Parathyroid adenoma (tissue), 2 donors: ENCODE data around the gene TPGS2.

ENCODE experiments used
- H2AFZ ChIP-seq: fragments of 300-600 bp; sonication (generic); one replicate; pipeline ENCODE4 v1.7.0; 2017; ENCODE audit warnings: antibody characterized with exemption, mild to moderate bottlenecking
- H3K27ac ChIP-seq: fragments of 300-600 bp; sonication (generic); one replicate; pipeline ENCODE4 v1.7.0; 2017
- H3K27me3 ChIP-seq: fragments of 300-600 bp; sonication (generic); one replicate; pipeline ENCODE4 v1.7.0; 2017; ENCODE audit warnings: low read length; ENCODE audit not compliant: control insufficient read depth, insufficient read depth
- H3K36me3 ChIP-seq: fragments of 300-600 bp; sonication (generic); one replicate; pipeline ENCODE4 v1.7.0; 2017; ENCODE audit warnings: low read length; ENCODE audit not compliant: control insufficient read depth, insufficient read depth
- H3K4me1 ChIP-seq: fragments of 300-600 bp; sonication (generic); one replicate; pipeline ENCODE4 v1.7.0; 2017; ENCODE audit warnings: control low read depth
- H3K4me2 ChIP-seq: fragments of 300-600 bp; sonication (generic); one replicate; pipeline ENCODE4 v1.7.0; 2017; ENCODE audit warnings: low read length
- H3K4me3 ChIP-seq: fragments of 300-600 bp; sonication (generic); one replicate; pipeline ENCODE4 v1.7.0; 2017; ENCODE audit warnings: low read depth, low read length
- H3K79me2 ChIP-seq: fragments of 300-600 bp; sonication (generic); one replicate; pipeline ENCODE4 v1.7.0; 2017; ENCODE audit warnings: control low read depth
- H3K9ac ChIP-seq: fragments of 300-600 bp; sonication (generic); one replicate; pipeline ENCODE4 v1.7.0; 2017; ENCODE audit warnings: mild to moderate bottlenecking
- H3K9me3 ChIP-seq: fragments of 300-600 bp; sonication (generic); one replicate; pipeline ENCODE4 v1.7.0; 2017; ENCODE audit warnings: low read length; ENCODE audit not compliant: control insufficient read depth
- TF ChIP-seq, protein P1 (sequence below): fragments of 300-600 bp; sonication (generic); IDR thresholded peaks from one replicate; pipeline ENCODE4 v1.7.0; 2017; ENCODE audit warnings: antibody characterized with exemption, mild to moderate bottlenecking
- donor health status: primary hyperparathyroidism.

TPGS2 gene

DNA sequence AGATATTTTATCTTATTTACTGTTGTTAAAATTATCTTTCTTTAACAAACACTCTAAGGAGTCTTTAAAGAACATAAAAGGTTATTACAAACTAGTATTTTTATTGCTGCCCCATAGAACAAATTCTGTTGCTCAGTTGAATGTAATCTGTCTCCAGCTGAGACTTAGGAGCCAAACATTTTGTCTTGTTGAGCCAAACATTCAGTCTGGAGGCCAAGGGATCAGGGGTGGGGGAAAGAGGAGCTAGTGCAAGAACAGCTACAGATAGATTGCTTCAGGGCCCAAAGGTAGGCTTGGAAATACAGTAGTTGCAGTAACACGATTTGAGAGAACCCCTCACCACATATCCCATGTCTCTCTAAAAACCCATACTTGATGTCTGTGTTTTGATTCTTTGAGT lies 51.2 kb downstream of the TPGS2 start:
- Histone ChIP-seq H3K27ac (no peak overlapping the region), H3K4me1 (no peaks in the 10 kb centered on the region), H3K9ac (no peak overlapping the region), H3K27me3 (no peaks in the 10 kb centered on the region), H3K36me3 (no peaks in the 10 kb centered on the region), H3K4me2 (no peak overlapping the region), H3K9me3 (no peaks in the 10 kb centered on the region), H3K79me2 (no peaks in the 10 kb centered on the region), H2AFZ (no peak overlapping the region), H3K4me3 (no peak overlapping the region)
- TF ChIP-seq, protein P1, sequence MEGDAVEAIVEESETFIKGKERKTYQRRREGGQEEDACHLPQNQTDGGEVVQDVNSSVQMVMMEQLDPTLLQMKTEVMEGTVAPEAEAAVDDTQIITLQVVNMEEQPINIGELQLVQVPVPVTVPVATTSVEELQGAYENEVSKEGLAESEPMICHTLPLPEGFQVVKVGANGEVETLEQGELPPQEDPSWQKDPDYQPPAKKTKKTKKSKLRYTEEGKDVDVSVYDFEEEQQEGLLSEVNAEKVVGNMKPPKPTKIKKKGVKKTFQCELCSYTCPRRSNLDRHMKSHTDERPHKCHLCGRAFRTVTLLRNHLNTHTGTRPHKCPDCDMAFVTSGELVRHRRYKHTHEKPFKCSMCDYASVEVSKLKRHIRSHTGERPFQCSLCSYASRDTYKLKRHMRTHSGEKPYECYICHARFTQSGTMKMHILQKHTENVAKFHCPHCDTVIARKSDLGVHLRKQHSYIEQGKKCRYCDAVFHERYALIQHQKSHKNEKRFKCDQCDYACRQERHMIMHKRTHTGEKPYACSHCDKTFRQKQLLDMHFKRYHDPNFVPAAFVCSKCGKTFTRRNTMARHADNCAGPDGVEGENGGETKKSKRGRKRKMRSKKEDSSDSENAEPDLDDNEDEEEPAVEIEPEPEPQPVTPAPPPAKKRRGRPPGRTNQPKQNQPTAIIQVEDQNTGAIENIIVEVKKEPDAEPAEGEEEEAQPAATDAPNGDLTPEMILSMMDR = no peak

DNA sequence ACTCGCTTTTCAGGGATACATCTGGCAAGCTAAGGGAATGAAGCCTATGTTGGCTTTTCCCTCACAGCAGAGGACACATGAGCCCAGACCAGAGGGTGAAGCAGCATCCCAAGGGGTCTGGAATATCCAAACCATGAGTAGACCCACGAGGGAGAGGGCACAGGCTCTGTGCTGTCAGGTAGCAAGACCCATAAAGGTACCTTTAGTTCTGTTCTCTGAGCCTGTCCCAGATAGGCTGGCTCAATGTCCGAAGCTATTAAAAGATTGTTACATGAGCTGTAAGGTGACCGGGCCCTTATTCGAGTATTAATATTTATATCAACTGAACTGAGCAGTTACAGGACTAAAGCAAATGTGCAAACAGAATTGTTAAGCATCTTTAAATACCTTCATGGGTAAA lies 52.2 kb downstream of the TPGS2 start:
- Histone ChIP-seq H3K4me1 (no peaks in the 10 kb centered on the region), H3K27me3 (no peaks in the 10 kb centered on the region), H3K4me3 (no peak overlapping the region), H3K4me2 (no peak overlapping the region), H3K79me2 (no peaks in the 10 kb centered on the region), H3K9ac (no peak overlapping the region), H3K9me3 (no peaks in the 10 kb centered on the region), H3K27ac (no peak overlapping the region), H2AFZ (no peak overlapping the region), H3K36me3 (no peaks in the 10 kb centered on the region)
- TF ChIP-seq, protein P1 = no peak

DNA sequence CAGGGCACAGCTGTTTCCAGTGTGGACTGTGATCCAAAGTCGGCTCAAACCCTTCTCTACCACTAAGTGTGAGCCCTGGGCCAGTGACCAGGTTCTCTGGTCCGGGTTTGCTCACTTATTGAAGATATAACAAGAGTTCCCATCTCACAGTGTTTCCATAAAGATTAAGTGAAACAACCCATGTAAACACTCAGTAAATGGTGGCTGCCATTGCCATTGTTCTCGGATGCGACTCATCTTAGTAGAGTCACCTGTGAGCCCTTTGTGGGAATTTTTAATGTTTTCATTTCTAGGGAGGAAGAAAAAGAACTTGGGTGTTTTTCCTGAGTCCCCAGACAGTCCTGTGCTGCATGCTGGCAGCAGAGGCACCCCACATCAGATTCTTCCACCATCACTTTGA lies 53.4 kb downstream of the TPGS2 start:
- H3K4me3 ChIP-seq = no peak overlapping the region
- H3K4me2 ChIP-seq = no peak overlapping the region
- no peaks in the 10 kb centered on the region for H3K9me3 ChIP-seq
- TF ChIP-seq, protein P1 = no peak
- H3K27me3 ChIP-seq = no peaks in the 10 kb centered on the region
- H3K9ac ChIP-seq = no peak overlapping the region
- H2AFZ ChIP-seq = no peak overlapping the region
- H3K79me2 ChIP-seq = no peaks in the 10 kb centered on the region
- H3K4me1 ChIP-seq = no peaks in the 10 kb centered on the region
- H3K36me3 ChIP-seq = no peaks in the 10 kb centered on the region
- no peak overlapping the region for H3K27ac ChIP-seq

DNA sequence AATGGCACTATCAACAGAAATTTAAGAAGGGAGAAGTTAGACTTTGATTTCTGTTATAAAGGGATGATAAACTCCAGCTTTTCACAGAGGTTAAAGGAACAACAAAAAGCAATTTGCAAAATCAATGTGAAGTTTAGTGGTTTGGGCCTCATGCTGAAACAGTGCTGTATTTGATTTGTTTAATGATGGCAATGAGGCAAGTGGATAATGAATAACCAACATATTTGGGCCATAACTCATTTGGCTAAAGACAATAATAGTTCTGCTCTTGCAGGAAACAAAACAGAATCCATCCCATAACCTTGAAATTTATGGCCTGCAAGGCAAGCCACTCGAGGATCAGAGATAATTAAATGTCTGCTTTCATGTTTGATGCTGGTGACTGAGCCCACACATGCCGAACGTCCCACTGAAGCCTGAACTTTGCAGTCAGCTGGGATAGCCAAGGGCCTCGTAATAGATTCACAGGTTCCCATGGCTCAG lies 56.5 kb downstream of the TPGS2 start:
- Histone ChIP-seq H3K9ac (no peak overlapping the region), H3K36me3 (no peaks in the 10 kb centered on the region), H3K9me3 (no peaks in the 10 kb centered on the region), H3K4me2 (no peak overlapping the region), H3K79me2 (no peaks in the 10 kb centered on the region), H3K4me3 (no peak overlapping the region), H3K4me1 (no peaks in the 10 kb centered on the region), H3K27ac (no peak overlapping the region), H2AFZ (no peak overlapping the region), H3K27me3 (no peaks in the 10 kb centered on the region)
- TF ChIP-seq, protein P1 = no peak

DNA sequence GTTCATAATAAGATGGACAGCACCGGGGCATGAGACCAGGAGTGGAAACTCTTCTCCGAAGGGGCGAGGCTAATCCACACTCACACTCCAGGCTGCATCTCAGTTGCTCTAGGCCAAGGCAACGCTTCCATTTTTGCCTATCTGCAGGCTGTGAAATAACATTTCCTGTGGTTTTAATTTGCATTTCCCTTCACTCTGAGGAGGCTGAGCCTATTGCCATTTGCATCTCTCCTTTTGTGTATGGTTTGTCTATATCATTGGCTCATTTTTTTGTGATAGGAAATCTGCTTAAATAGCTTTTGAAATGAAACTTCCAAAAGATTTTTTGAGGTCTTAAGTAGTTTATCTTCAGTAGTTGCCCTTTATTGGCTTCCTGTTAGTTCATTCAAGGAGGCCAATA lies 57.6 kb downstream of the TPGS2 start:
- TF ChIP-seq, protein P1 = no peak
- H3K9ac ChIP-seq = no peak overlapping the region
- no peak overlapping the region for H3K4me3 ChIP-seq
- H3K79me2 ChIP-seq = no peaks in the 10 kb centered on the region
- no peaks in the 10 kb centered on the region for H3K36me3 ChIP-seq
- no peaks in the 10 kb centered on the region for H3K27me3 ChIP-seq
- H3K27ac ChIP-seq = no peak overlapping the region
- H3K4me1 ChIP-seq = no peaks in the 10 kb centered on the region
- H3K4me2 ChIP-seq = no peak overlapping the region
- H2AFZ ChIP-seq = no peak overlapping the region
- H3K9me3 ChIP-seq = no peaks in the 10 kb centered on the region
